HepG2 (cell line): ENCODE results near the gene MGARP. TPM values are rescaled to one million over a fixed set of nuclear protein-coding genes. Genes with fewer than 3 reads are reported as not detected.

Source experiments
- ATAC-seq: fragments of 200-7000 bp; cut with Tn5 transposase; 3 replicates; pipeline ENCODE4 v1.9.1; 2020; ENCODE audit warnings: mild to moderate bottlenecking, moderate library complexity
- BruUV-seq: library from RNA; stranded (reverse); fragments of 400-500 nt; replicated peaks from 2 replicates; lab custom pipeline; 2021; lab: Mats Ljungman, UMichigan
- CTCF ChIA-PET: fragments of 300-600 bp; formaldehyde crosslinking; extraction: SDS; loops from one replicate; lab custom pipeline; 2021; ENCODE audit warnings: low total read pairs, inconsistent platforms, low intra/inter-chr PET ratio; lab: Yijun Ruan, JAX
- POLR2A ChIA-PET: fragments of 350-600 bp; sonication (Branson Sonifier 250); formaldehyde crosslinking; loops from one replicate; lab custom pipeline; 2020; ENCODE audit warnings: antibody characterized with exemption, inconsistent platforms; lab: Yijun Ruan, JAX
- DNase-seq: peaks from one replicate; pipeline ENCODE4 v3.0.0-alpha.2; 2015; ENCODE audit warnings: low spot score
- FAIRE-seq: peaks from 3 replicates; lab custom pipeline; 2011; peaks lifted over from hg19 to GRCh38; lab: Jason Lieb, UNC
- H2AFZ ChIP-seq: one replicate; pipeline ENCODE4 v1.6.1; 2011; ENCODE audit warnings: low read length, inconsistent platforms
- H3K27ac ChIP-seq: fragments of 300-600 bp; 3 replicates; pipeline ENCODE4 v1.8.0; 2011; ENCODE audit warnings: mixed run types, mild to moderate bottlenecking, mixed read lengths, low read length, inconsistent platforms; ENCODE audit not compliant: insufficient read depth; ENCODE audit errors: extremely low read length
- H3K27me3 ChIP-seq, 2 experiments: fragments of 200-600 bp in 1 of 2; 2 replicates in 1 of 2; 3 replicates in 1 of 2; pipeline versions ENCODE4 v1.6.0 to v1.8.0; 2011; ENCODE audit warnings: low read length in 2 of 2, mild to moderate bottlenecking in 2 of 2, moderate library complexity in 2 of 2, inconsistent platforms in 1 of 2; ENCODE audit not compliant: insufficient read depth in 2 of 2, control insufficient read depth in 1 of 2
- H3K36me3 ChIP-seq, 2 experiments: fragments of 200-600 bp in 1 of 2; replicated peaks in 1 of 2; 2 replicates in 1 of 2; 3 replicates in 1 of 2; pipeline versions ENCODE4 v1.5.1 to v1.8.0; 2011; ENCODE audit warnings: low read length in 2 of 2, inconsistent platforms in 1 of 2; ENCODE audit not compliant: insufficient read depth in 2 of 2, control insufficient read depth in 1 of 2
- H3K4me1 ChIP-seq: 2 replicates; pipeline ENCODE4 v1.5.1; 2012; ENCODE audit warnings: low read length, inconsistent platforms; ENCODE audit not compliant: insufficient read depth
- H3K4me2 ChIP-seq: 2 replicates; pipeline ENCODE4 v1.6.0; 2011; ENCODE audit warnings: low read depth, low read length, inconsistent platforms
- H3K4me3 ChIP-seq, 3 experiments: fragments of 200-600 bp in 1 of 3; sonication (generic), shearing (Covaris generic) in 1 of 3; replicated peaks in 1 of 3; 2 replicates each; pipeline ENCODE4 v1.5.1; 2011 to 2016; ENCODE audit warnings: low read length in 3 of 3, inconsistent platforms in 2 of 3, low read depth in 2 of 3, mild to moderate bottlenecking in 2 of 3, control low read depth in 1 of 3, mixed read lengths in 1 of 3; ENCODE audit not compliant: insufficient read depth in 1 of 3
- H3K79me2 ChIP-seq: one replicate; pipeline ENCODE4 v1.6.1; 2011; ENCODE audit warnings: low read length, inconsistent platforms; ENCODE audit not compliant: insufficient read depth
- H3K9ac ChIP-seq: 2 replicates; pipeline ENCODE4 v1.6.0; 2011; ENCODE audit warnings: mild to moderate bottlenecking, low read depth, low read length, inconsistent platforms; ENCODE audit not compliant: insufficient read depth
- H3K9me3 ChIP-seq: 2 replicates; pipeline ENCODE4 v1.5.1; 2012; ENCODE audit warnings: mild to moderate bottlenecking, low read length
- H4K20me1 ChIP-seq: 2 replicates; pipeline ENCODE4 v1.6.0; 2011; ENCODE audit warnings: inconsistent platforms, mild to moderate bottlenecking, low read length, moderate library complexity; ENCODE audit not compliant: insufficient read depth
- CEBPB ChIP-seq: IDR thresholded peaks from 2 replicates; pipeline ENCODE4 v1.6.1; 2011; ENCODE audit warnings: low read depth, low read length, improper control_type of control experiment, borderline replicate concordance
- CSRNP1 ChIP-seq: sonication (generic); formaldehyde crosslinking; IDR thresholded peaks from 2 replicates; pipeline ENCODE4 v1.8.1; 2023; ENCODE audit warnings: mild to moderate bottlenecking, missing genetic modification reagents
- E2F5 ChIP-seq: sonication (generic); formaldehyde crosslinking; conservative IDR thresholded peaks from 2 replicates; pipeline ENCODE4 v1.4.0; 2020; ENCODE audit warnings: missing genetic modification reagents
- REL ChIP-seq: sonication (generic); formaldehyde crosslinking; conservative IDR thresholded peaks from 2 replicates; pipeline ENCODE4 v1.8.0; 2022; ENCODE audit warnings: mild to moderate bottlenecking, missing genetic modification reagents, moderate library complexity
- RORA ChIP-seq: sonication (generic); formaldehyde crosslinking; IDR thresholded peaks from 2 replicates; pipeline ENCODE4 v1.5.0; 2020; ENCODE audit warnings: mild to moderate bottlenecking, missing genetic modification reagents, moderate library complexity
- U2AF1 ChIP-seq: fragments of 200-400 bp; formaldehyde crosslinking; optimal IDR thresholded peaks from 2 replicates; pipeline ENCODE3; 2017; ENCODE audit warnings: mild to moderate bottlenecking, low read depth, low read length
- ZBTB40 ChIP-seq, 2 experiments: fragments of 450-650 bp in 1 of 2; sonication (generic) in 1 of 2; formaldehyde crosslinking in 1 of 2; IDR thresholded peaks; 2 replicates each; pipeline versions ENCODE4 v1.6.1 to v1.8.0; 2016 to 2022; ENCODE audit warnings: antibody characterized with exemption in 1 of 2, mild to moderate bottlenecking in 1 of 2, missing genetic modification reagents in 1 of 2
- ZNF232 ChIP-seq: sonication (generic); formaldehyde crosslinking; IDR thresholded peaks from 2 replicates; pipeline ENCODE4 v1.4.0; 2020; ENCODE audit warnings: missing genetic modification reagents, borderline replicate concordance
- ZNF235 ChIP-seq: sonication (generic); formaldehyde crosslinking; IDR thresholded peaks from 2 replicates; pipeline ENCODE4 v1.8.1; 2023; ENCODE audit warnings: mild to moderate bottlenecking, missing genetic modification reagents, borderline replicate concordance
- ZNF264 ChIP-seq: sonication (generic); formaldehyde crosslinking; IDR thresholded peaks from 2 replicates; pipeline ENCODE4 v1.4.0; 2020; ENCODE audit warnings: missing genetic modification reagents
- WGBS: methylation state at CpG from one replicate; pipeline ENCODE4 v1.1.6; 2017; ENCODE audit warnings: low lambda C conversion rate; 5-methylcytosine and 5-hydroxymethylcytosine counted together
- in situ Hi-C: cut with HindIII; loops from 2 replicates; pipeline ENCODE4 v1.10.0; 2017; ENCODE audit warnings: low pct_unique_long_range_greater_than_20kb; ENCODE audit not compliant: extremely low pct_ligation_motif_present
- intact Hi-C: fragments of 100-400 bp; cut with micrococcal nuclease; formaldehyde crosslinking; loops from one replicate; pipeline ENCODE4 v1.10.0; 2022; ENCODE audit not compliant: unreplicated experiment
- polyA plus RNA-seq, 8 experiments: library from polyadenylated mRNA; depleted of rRNA in 3 of 8; stranded (reverse) in 7 of 8; unstranded in 1 of 8; fragments of >200 nt; fragmentation: Illumina TruSeq in 4 of 8; extraction: Trizol in 4 of 8; gene quantifications; 2 replicates each; pipeline versions ENCODE4 v1.2.1 to v1.2.3, GENCODE V29; 2011 to 2016; ENCODE audit warnings: low read depth in 4 of 8, missing spikeins in 1 of 8, mixed read lengths in 1 of 8; ENCODE audit not compliant: insufficient read depth in 1 of 8
- total RNA-seq, 5 experiments: library from RNA; depleted of rRNA; stranded (reverse); fragments of >200 nt; fragmentation: Illumina TruSeq; extraction: Trizol; gene quantifications; 2 replicates each; pipeline ENCODE4 v1.2.3, GENCODE V29; 2016; ENCODE audit warnings: low read depth in 1 of 5

Gene MGARP
- total and polyA plus RNA-seq, 2 of the 13 experiments (the other 11 are each of a cell fraction or from before 2014, with no cell fraction given), result 0.11 to 0.13 TPM

- H2AFZ ChIP-seq, result no peak overlapping the region
- H3K27ac ChIP-seq, result no peak overlapping the region
- no TSS peak for BruUV-seq
- peaks cover 0 to 4% of the 10 kb centered on the region in 2 experiments; a peak in 1 of 5 replicates for H3K27me3 ChIP-seq
- H3K36me3 ChIP-seq, result no peaks in the 10 kb centered on the region
- no peaks in the 10 kb centered on the region for H3K9me3 ChIP-seq
- DNase-seq (no peak), ATAC-seq (no peak), FAIRE-seq (no peak)
- H3K9ac ChIP-seq, result no peak overlapping the region
- H4K20me1 ChIP-seq, result no peaks in the 10 kb centered on the region
- intact Hi-C loops (no loop called here), in situ Hi-C loops (no loop called here)
- H3K4me1 ChIP-seq, result no peaks in the 10 kb centered on the region
- 31% methylated on average over 2 of the region's 2 CpGs for WGBS
- H3K4me3 ChIP-seq, result no peak overlapping the region
- CTCF ChIA-PET, result no interaction called here
- POLR2A ChIA-PET, result no interaction called here
- no peak overlapping the region for H3K4me2 ChIP-seq
- H3K79me2 ChIP-seq, result no peaks in the 10 kb centered on the region
- TF ChIP-seq CEBPB (no peak), ZBTB40 (IDR thresholded peaks at IDR 0.05) (no peak), ZBTB40 (CRISPR knock-in tag; IDR thresholded peaks at IDR 0.05) (no peak), U2AF1 (no peak), ZNF232 (CRISPR knock-in tag) (no peak), REL (no peak), E2F5 (no peak), CSRNP1 (CRISPR knock-in tag) (no peak), ZNF235 (CRISPR knock-in tag) (no peak), ZNF264 (CRISPR knock-in tag) (no peak), RORA (CRISPR knock-in tag) (no peak)
Measured at GRCh38 chr4:139223682-139224317, 56.2 kb downstream of the MGARP start.
